HuH-7 (cell line): Measurements from ENCODE around the gene CFD.
"Not testable (repeated sequence)": the region's sequence is repeated elsewhere in the genome, so short reads cannot be mapped to it uniquely, and the experiment has no call there.

Source experiments
- DNase-seq: peaks from one replicate; pipeline ENCODE4 v3.0.0; 2011; ENCODE audit warnings: low spot score

The CFD gene

GRCh38 chr19:888581-889385 lies 29.3 kb downstream of the CFD start:
- no peak for DNase-seq

- DNase-seq = no peak
Observed at GRCh38 chr19:889662-890295, 30.3 kb downstream of the CFD start.

- DNase-seq = no peak
Observed at GRCh38 chr19:890831-891230, 31.4 kb downstream of the CFD start.

GRCh38 chr19:891421-892200 lies 32.1 kb downstream of the CFD start:
- not testable (repeated sequence) for DNase-seq

- peak; percentile 45 for DNase-seq
Observed at GRCh38 chr19:892243-892893, 32.9 kb downstream of the CFD start.

- DNase-seq = peak; percentile 93
Observed at GRCh38 chr19:892894-893689, 33.6 kb downstream of the CFD start, which contains the start of the genes MED16 and RNU6-9. TSS of gene MED16 (minus strand) at chr19:893187. CDS start at chr19:891131, 2,056 bp downstream. TSS of gene RNU6-9 (plus strand) at chr19:893484.

- no peak for DNase-seq
Observed at GRCh38 chr19:896434-896833, 37.0 kb downstream of the CFD start.

- no peak for DNase-seq
Observed at GRCh38 chr19:896999-897398, 37.5 kb downstream of the CFD start.

- DNase-seq = peak; percentile 66
Observed at GRCh38 chr19:897442-898039, 38.1 kb downstream of the CFD start.

GRCh38 chr19:898663-899062 lies 39.2 kb downstream of the CFD start:
- no peak for DNase-seq

- DNase-seq = no peak
Observed at GRCh38 chr19:899336-900042, 40.0 kb downstream of the CFD start.

- no peak for DNase-seq
Observed at GRCh38 chr19:900043-900301, 40.5 kb downstream of the CFD start.

- DNase-seq = no peak
Observed at GRCh38 chr19:900302-901111, 41.0 kb downstream of the CFD start.

- DNase-seq = no peak
Observed at GRCh38 chr19:901216-902092, 42.0 kb downstream of the CFD start.

- no peak for DNase-seq
Observed at GRCh38 chr19:902093-902370, 42.6 kb downstream of the CFD start.

GRCh38 chr19:902446-903226 lies 43.2 kb downstream of the CFD start:
- no peak for DNase-seq

- DNase-seq = no peak
Observed at GRCh38 chr19:903266-903797, 43.9 kb downstream of the CFD start.

GRCh38 chr19:904545-904944 lies 45.1 kb downstream of the CFD start:
- no peak for DNase-seq
